HS-27A (cell line): ENCODE measurements around the gene IL2RA.
"Not testable (repeated sequence)": the region's sequence is repeated elsewhere in the genome, so short reads cannot be mapped to it uniquely, and the experiment has no call there.

Experiments used
- DNase-seq: peaks from one replicate; pipeline ENCODE4 v3.0.0-alpha.2; 2012; ENCODE audit warnings: low read depth, missing footprints

The IL2RA gene

GRCh38 chr10:6012121-6012905 is 49.9 kb downstream of the IL2RA start:
- DNase-seq = no peak

GRCh38 chr10:6011558-6011957 is 50.6 kb downstream of the IL2RA start:
- DNase-seq = no peak

GRCh38 chr10:6010569-6010968 is 51.6 kb downstream of the IL2RA start:
- no peak for DNase-seq

GRCh38 chr10:6009961-6010360 is 52.2 kb downstream of the IL2RA start:
- DNase-seq = no peak

GRCh38 chr10:6009150-6009549 is 53.0 kb downstream of the IL2RA start:
- no peak for DNase-seq

- no peak for DNase-seq
Measured at GRCh38 chr10:6008497-6009142, 53.5 kb downstream of the IL2RA start.

GRCh38 chr10:6006991-6007390 is 55.2 kb downstream of the IL2RA start:
- no peak for DNase-seq

GRCh38 chr10:6006546-6006945 is 55.6 kb downstream of the IL2RA start:
- no peak for DNase-seq

- no peak for DNase-seq
Measured at GRCh38 chr10:6005856-6006395, 56.2 kb downstream of the IL2RA start.

GRCh38 chr10:6005161-6005804 is 56.9 kb downstream of the IL2RA start:
- DNase-seq = not testable (repeated sequence)

GRCh38 chr10:6002809-6003510 is 59.2 kb downstream of the IL2RA start:
- no peak for DNase-seq

GRCh38 chr10:5999440-6000165 is 62.6 kb downstream of the IL2RA start:
- no peak for DNase-seq

- DNase-seq = no peak
Measured at GRCh38 chr10:5996696-5997095, 65.5 kb downstream of the IL2RA start.

- DNase-seq = no peak
Measured at GRCh38 chr10:5992398-5992797, 69.8 kb downstream of the IL2RA start.

GRCh38 chr10:5991708-5992107 is 70.5 kb downstream of the IL2RA start:
- DNase-seq = no peak

GRCh38 chr10:5989756-5990155 is 72.4 kb downstream of the IL2RA start:
- DNase-seq = no peak

GRCh38 chr10:5988336-5988920 is 73.7 kb downstream of the IL2RA start:
- no peak for DNase-seq

GRCh38 chr10:5987747-5988146 is 74.4 kb downstream of the IL2RA start:
- DNase-seq = no peak

GRCh38 chr10:5985029-5985428 is 77.1 kb downstream of the IL2RA start:
- DNase-seq = no peak

GRCh38 chr10:5983774-5984173 is 78.4 kb downstream of the IL2RA start:
- DNase-seq = no peak

- no peak for DNase-seq
Measured at GRCh38 chr10:5981529-5981928, 80.6 kb downstream of the IL2RA start.

- no peak for DNase-seq
Measured at GRCh38 chr10:5978230-5978489, 84.0 kb downstream of the IL2RA start.
